HG03159 (cell line): ENCODE measurements around the gene BAIAP2.

Experiments
- ATAC-seq: cut with Tn5 transposase; IDR thresholded peaks from one replicate; pipeline ENCODE4 v1.9.1; 2021; ENCODE audit warnings: mild to moderate bottlenecking, moderate library complexity; ENCODE audit not compliant: unreplicated experiment

BAIAP2 gene

GRCh38 chr17:81084680-81085419 lies 49.9 kb downstream of the BAIAP2 start:
- no peak for ATAC-seq

GRCh38 chr17:81085420-81085911 lies 50.5 kb downstream of the BAIAP2 start:
- ATAC-seq, result no peak

GRCh38 chr17:81086789-81087551 lies 52.0 kb downstream of the BAIAP2 start:
- no peak for ATAC-seq

GRCh38 chr17:81090361-81091136 lies 55.6 kb downstream of the BAIAP2 start:
- ATAC-seq, result no peak

- ATAC-seq, result no peak
Measured at GRCh38 chr17:81091154-81091553, 56.2 kb downstream of the BAIAP2 start.

DNA sequence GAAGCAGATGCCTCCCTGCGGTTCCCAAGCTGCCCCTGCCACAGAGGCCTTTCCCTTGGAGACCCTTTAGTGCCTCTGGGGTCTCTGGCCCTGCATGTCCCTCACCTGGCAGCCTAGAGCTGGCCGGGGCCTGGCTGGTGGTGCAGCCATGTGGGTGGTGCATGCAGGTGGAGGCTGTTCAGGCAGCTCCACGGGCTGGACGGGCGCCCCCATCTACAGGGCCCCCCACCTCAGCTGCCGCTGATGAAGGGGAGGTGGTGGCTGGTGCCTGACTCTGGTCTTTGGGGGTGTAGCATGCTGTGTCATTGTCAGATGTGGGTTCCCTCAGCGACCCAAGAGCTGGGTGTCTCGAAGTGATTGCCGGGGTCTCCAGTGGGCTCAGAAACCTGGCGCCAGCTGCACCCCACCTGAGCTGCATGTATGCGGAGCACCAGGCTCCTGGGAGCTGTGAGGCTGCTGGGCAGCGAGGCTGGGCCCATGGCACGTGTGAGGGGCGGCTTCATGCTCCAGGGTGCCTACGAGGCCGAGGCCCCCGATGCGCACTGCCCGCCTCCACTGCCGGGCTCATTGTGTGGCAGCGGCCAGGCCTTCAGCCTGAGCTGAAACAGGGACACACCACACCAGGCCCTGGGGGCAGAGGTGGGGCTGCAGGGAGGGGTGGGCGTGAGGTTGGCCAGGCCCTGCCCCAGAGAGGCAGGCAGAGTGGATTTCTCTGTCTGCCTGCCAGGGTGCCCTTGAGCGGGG lies 57.0 kb downstream of the BAIAP2 start:
- ATAC-seq, result no peak

- ATAC-seq, result no peak
Measured at GRCh38 chr17:81092518-81093095, 57.7 kb downstream of the BAIAP2 start.

DNA sequence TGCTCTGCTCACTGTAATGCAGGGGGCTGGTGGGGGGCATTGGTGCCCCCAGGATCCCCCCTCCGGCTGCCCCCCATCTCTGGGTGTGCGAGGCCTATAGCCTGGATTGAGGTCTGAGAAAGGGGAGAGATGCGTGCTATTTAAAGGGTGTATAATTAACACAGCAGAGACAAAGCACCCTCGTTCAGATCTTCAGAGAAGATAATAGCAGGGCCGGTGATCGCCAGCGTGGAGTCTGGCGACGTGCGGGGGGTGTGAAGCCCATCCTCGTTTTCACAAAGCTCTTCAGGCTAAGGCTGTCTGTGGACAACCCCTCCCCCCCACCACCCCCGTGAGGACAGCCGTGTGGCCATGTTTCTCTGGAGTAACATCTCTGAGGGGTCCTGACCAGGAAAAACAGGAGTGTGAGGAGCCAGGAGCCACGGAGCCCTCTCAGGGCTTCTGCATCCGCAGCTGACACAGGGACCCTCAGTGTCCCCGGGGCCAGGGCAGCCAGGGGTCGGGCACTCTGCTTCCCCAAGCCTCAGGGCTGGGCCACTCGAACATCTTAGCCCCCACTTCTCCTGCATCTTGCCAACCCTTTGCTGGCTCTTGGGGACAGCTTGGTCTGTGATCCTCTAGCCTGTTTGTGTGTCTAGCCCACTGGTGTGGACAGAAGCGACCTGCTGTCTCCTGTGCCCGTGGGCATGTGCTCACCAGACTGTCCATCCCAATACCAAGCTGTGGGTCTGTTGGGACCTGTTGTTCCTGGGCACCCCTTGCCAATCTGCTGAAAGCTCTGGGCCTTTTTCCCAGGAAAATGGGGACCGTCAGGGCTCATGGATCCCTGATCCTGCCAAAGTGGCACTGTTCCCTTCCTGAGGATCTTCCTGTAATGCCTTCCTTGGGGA lies 58.9 kb downstream of the BAIAP2 start:
- ATAC-seq, result no peak

GRCh38 chr17:81094509-81095382 lies 59.8 kb downstream of the BAIAP2 start:
- no peak for ATAC-seq

DNA sequence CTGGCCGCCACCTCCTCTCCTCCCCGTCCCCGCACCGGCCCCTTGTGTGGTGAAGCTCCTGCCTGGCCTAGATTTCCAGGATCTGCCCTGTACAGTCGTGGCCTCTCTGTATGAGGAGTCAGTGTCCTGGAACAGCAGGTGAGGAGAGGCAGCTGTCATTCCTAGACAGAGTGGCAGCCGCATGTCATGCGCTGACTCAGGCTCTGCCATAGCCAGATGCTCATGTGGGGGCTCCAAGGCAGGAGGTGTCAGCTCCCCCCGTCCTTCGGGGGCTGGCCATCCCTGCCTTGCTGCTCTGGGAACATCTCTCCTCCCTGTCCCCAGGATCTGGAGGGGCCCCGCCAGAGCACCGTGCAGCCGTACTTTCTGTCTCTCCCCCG lies 60.4 kb downstream of the BAIAP2 start:
- ATAC-seq, result no peak

GRCh38 chr17:81096741-81097133 lies 61.8 kb downstream of the BAIAP2 start:
- no peak for ATAC-seq

DNA sequence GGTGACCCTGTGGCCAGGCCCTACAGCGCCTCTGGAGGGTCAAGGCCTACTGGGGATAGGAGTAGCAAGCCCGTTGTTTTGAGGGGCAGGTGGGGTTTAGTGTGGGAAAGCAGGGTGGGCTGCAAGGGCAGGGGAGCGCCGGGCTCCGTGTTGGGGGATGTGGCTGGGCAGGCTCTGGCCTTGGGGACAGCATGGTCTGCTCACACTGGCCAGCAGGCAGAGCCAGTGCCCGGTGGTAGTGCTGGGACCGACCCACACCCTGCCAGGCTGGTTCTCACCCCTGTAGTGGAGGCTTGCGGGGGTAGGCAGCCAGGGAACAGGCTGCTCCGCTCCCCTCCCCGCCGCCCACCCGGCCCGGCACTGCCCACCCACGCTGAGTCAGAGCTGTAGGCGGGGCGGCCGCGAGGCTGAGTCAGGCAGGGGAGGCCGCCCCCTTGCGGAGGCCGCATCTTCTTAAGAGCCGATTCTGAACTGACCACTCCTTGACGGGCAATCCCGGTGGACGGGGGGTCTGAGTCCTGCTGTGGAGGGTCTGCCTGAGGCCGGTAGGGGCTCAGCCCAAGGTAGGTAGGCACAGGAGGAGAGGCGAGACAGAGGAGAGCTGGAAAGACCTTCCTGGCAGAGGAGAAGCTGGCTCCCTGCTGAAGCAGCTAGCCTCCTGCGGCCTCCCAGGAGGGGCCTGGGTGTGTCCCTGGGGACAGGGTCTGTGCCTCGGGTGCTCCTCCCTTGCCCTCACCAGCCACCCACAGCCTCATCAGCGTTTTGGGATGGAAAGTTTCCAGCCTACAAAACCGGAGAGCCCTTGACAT lies 62.4 kb downstream of the BAIAP2 start:
- ATAC-seq, result no peak

DNA sequence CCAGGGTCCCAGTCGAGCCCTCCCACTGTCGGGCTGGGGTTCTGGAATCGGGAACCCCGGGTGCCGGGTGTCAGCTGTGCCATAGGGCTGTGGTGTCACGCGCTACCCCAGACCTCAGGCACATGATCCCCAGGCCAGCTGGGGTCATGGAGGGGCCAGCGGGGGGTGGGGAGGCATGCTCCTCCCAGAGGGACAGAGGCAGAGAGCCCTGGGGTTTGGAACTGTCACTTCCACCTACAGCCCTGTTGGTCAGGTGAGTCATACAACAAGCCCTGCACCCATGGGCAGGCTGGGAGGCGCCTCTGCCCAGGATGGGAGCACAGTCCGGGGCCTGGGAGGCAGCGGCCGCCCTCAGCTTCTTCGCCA lies 63.0 kb downstream of the BAIAP2 start:
- ATAC-seq, result no peak

DNA sequence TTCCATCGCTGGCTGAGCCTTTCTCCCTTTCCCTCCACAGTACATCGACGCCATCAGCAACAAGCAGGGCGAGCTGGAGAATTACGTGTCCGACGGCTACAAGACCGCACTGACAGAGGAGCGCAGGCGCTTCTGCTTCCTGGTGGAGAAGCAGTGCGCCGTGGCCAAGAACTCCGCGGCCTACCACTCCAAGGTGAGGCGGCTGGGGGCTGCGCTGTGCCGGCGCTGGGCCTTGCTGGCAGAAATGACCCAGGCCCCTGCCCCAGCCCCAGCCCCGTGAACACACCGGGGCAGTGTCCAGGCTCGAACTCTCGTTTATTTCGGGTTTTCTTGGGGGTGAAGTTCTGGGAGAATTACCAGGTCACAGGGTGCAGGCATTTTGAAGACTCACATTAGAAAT lies 64.9 kb downstream of the BAIAP2 start:
- ATAC-seq, result no peak

GRCh38 chr17:81100668-81101067 lies 65.7 kb downstream of the BAIAP2 start:
- no peak for ATAC-seq

- ATAC-seq, result peak; percentile 82
Measured at GRCh38 chr17:81101614-81102306, 66.8 kb downstream of the BAIAP2 start.

DNA sequence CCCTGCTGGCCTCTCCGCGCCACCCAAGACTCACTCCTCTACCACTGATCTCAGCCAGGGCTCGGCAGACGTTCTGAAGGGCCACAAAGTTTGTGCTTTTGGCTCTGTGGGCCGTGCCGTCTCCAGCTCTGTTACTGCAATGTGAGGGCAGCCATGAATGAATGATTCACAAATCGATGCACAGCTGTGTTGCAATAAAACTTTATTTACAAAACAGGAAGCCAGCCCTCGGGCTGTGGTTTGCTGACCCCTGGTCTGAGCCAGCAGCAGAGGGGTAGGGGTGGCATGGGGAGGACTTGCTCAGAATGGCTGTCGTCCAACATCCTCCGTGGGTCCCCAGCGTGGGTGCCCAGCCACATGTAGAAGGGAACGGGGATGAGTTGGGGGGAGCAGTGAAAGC lies 67.4 kb downstream of the BAIAP2 start:
- no peak for ATAC-seq
